ENCODE results near the gene MRGPRD.

DNA sequence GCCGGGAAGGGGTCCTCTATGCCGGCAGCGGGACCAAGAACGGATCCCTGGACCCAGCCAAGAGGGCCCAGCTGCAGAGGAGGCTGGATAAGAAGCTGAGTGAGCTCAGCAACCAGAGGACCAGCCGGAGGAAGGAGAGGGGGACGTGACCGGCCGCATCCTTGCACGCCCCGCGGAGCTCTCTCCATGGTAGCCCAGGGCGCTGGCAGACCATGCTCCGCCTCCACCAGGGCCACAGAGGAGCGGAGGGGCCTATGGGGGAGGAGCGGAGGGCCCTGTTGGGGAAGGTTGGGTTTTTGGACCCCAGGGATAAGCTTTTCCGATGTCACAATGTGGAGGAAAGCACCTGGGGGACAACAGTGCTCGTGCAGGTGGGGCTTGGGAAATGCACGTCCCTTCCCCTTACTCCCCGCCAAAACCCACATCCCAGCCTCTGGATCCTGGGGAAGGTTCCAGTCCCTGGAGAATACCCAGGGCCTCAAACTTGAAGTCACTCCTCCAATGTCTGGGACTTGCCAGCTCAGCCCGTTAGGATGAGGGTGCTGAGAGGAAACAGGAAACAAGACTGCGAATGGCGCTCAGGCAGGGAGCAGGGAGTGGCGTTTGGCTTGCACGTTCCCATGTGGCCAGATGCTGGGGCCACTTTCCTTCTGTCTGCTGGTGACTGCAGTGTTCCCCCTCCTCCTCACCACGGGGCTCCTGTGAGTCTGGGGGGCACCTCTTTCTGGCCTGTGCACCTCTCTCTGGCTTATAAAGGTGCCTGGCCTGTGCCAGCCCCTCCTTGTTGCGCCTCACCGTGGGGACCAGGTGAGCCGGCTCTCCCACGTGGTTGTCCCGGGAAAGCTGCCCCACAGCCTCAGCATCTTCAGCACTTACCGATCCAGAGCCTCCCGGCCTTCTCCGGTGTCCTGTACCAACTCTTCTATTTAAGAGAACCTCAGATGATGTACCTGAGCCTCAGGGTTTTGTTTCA lies 40.9 kb downstream of the MRGPRD start:
- TF ChIP-seq, protein P1, sequence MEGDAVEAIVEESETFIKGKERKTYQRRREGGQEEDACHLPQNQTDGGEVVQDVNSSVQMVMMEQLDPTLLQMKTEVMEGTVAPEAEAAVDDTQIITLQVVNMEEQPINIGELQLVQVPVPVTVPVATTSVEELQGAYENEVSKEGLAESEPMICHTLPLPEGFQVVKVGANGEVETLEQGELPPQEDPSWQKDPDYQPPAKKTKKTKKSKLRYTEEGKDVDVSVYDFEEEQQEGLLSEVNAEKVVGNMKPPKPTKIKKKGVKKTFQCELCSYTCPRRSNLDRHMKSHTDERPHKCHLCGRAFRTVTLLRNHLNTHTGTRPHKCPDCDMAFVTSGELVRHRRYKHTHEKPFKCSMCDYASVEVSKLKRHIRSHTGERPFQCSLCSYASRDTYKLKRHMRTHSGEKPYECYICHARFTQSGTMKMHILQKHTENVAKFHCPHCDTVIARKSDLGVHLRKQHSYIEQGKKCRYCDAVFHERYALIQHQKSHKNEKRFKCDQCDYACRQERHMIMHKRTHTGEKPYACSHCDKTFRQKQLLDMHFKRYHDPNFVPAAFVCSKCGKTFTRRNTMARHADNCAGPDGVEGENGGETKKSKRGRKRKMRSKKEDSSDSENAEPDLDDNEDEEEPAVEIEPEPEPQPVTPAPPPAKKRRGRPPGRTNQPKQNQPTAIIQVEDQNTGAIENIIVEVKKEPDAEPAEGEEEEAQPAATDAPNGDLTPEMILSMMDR (IDR thresholded peaks at IDR 0.05; ENCODE audit: control extremely low read depth in 1 of 3, insufficient read depth in 1 of 3, low read depth in 1 of 3, low read length in 3 of 3): no peak
- TF ChIP-seq TEAD4 (IDR thresholded peaks at IDR 0.05; ENCODE audit: low read depth, low read length) (no peak), POLR2A (IDR thresholded peaks at IDR 0.05; ENCODE audit: control extremely low read depth in 1 of 2, low read depth in 2 of 2, low read length in 2 of 2) (no peak), SIN3A (conservative IDR thresholded peaks at IDR 0.05 in 1 of 2, IDR thresholded peaks at IDR 0.05 in 1 of 2; ENCODE audit: low read depth in 1 of 2, low read length in 2 of 2) (no peak)

Data from H1 (cell line).